SK-N-SH treated with all-trans-retinoic acid at 6 μM for 48 hours (cell line): ENCODE results near the gene DHRS1.

Experiments used
- ATAC-seq: fragments of 200-7000 bp; cut with Tn5 transposase; 3 replicates; pipeline ENCODE4 v1.9.1; 2020; ENCODE audit warnings: mild to moderate bottlenecking, moderate library complexity
- ARNTL ChIP-seq: fragments of 450-650 bp; formaldehyde crosslinking; IDR thresholded peaks from 2 replicates; pipeline ENCODE4 v1.5.0; 2020; ENCODE audit warnings: low read depth, mild to moderate bottlenecking, moderate library complexity, borderline replicate concordance
- BACH2 ChIP-seq: fragments of 250-450 bp; sonication (Bioruptor Pico); IDR thresholded peaks from 2 replicates; pipeline ENCODE4 v1.9.0; 2021; ENCODE audit warnings: mild to moderate bottlenecking, borderline replicate concordance
- CREB5 ChIP-seq: fragments of 250-450 bp; sonication (Bioruptor Pico); IDR thresholded peaks from 2 replicates; pipeline ENCODE4 v1.5.1; 2020; ENCODE audit warnings: low read depth, mild to moderate bottlenecking, moderate library complexity
- CSDC2 ChIP-seq: fragments of 250-450 bp; sonication (Bioruptor Pico); IDR thresholded peaks from 2 replicates; pipeline ENCODE4 v1.5.0; 2020; ENCODE audit warnings: mild to moderate bottlenecking, moderate library complexity
- ESRRG ChIP-seq: fragments of 250-450 bp; sonication (Bioruptor Pico); IDR thresholded peaks from 2 replicates; pipeline ENCODE4 v1.6.1; 2021; ENCODE audit warnings: mild to moderate bottlenecking
- GLIS3 ChIP-seq: fragments of 250-450 bp; sonication (Bioruptor Pico); IDR thresholded peaks from 2 replicates; pipeline ENCODE4 v1.5.0; 2020; ENCODE audit warnings: mild to moderate bottlenecking, moderate library complexity
- ISL1 ChIP-seq: fragments of 250-450 bp; sonication (Bioruptor Pico); IDR thresholded peaks from 2 replicates; pipeline ENCODE4 v2.1.2; 2022; ENCODE audit warnings: mild to moderate bottlenecking, moderate library complexity
- OSR1 ChIP-seq: fragments of 250-450 bp; sonication (Bioruptor Pico); IDR thresholded peaks from 2 replicates; pipeline ENCODE4 v1.8.0; 2022; ENCODE audit warnings: moderate library complexity, mild to moderate bottlenecking, inconsistent platforms
- PATZ1 ChIP-seq: fragments of 250-450 bp; sonication (Bioruptor Pico); IDR thresholded peaks from 2 replicates; pipeline ENCODE4 v1.8.0; 2020; ENCODE audit warnings: mild to moderate bottlenecking, moderate library complexity, borderline replicate concordance
- POU6F1 ChIP-seq: fragments of 250-450 bp; sonication (Bioruptor Pico); IDR thresholded peaks from 2 replicates; pipeline ENCODE4 v1.8.0; 2021; ENCODE audit warnings: low read depth, mild to moderate bottlenecking, moderate library complexity, borderline replicate concordance
- PPARA ChIP-seq: fragments of 250-450 bp; sonication (Bioruptor Pico); IDR thresholded peaks from 2 replicates; pipeline ENCODE4 v1.5.0; 2020; ENCODE audit warnings: mild to moderate bottlenecking, borderline replicate concordance
- RARB ChIP-seq: fragments of 250-450 bp; sonication (Bioruptor Pico); IDR thresholded peaks from 2 replicates; pipeline ENCODE4 v1.8.0; 2021; ENCODE audit warnings: mild to moderate bottlenecking, moderate library complexity
- TCF4 ChIP-seq: fragments of 250-450 bp; sonication (Bioruptor Pico); IDR thresholded peaks from 2 replicates; pipeline ENCODE4 v1.8.0; 2021; ENCODE audit warnings: mild to moderate bottlenecking, moderate library complexity, borderline replicate concordance
- TOX ChIP-seq: fragments of 250-450 bp; sonication (Bioruptor Pico); IDR thresholded peaks from 2 replicates; pipeline ENCODE4 v1.8.0; 2021; ENCODE audit warnings: mild to moderate bottlenecking, moderate library complexity, borderline replicate concordance
- TSHZ2 ChIP-seq: fragments of 250-450 bp; sonication (Bioruptor Pico); IDR thresholded peaks from 2 replicates; pipeline ENCODE4 v1.5.0; 2020; ENCODE audit warnings: mild to moderate bottlenecking, moderate library complexity
- ZFP3 ChIP-seq: fragments of 250-450 bp; sonication (Bioruptor Pico); IDR thresholded peaks from 2 replicates; pipeline ENCODE4 v1.5.0; 2020; ENCODE audit warnings: mild to moderate bottlenecking, moderate library complexity
- ZFP30 ChIP-seq: fragments of 450-650 bp; formaldehyde crosslinking; IDR thresholded peaks from 2 replicates; pipeline ENCODE4 v1.5.0; 2022; ENCODE audit warnings: mild to moderate bottlenecking, moderate library complexity
- ZNF565 ChIP-seq: fragments of 450-650 bp; formaldehyde crosslinking; conservative IDR thresholded peaks from 2 replicates; pipeline ENCODE4 v1.5.0; 2020; ENCODE audit warnings: low read depth, mild to moderate bottlenecking, moderate library complexity
- ZNF70 ChIP-seq: fragments of 450-650 bp; formaldehyde crosslinking; IDR thresholded peaks from 2 replicates; pipeline ENCODE4 v1.5.0; 2020; ENCODE audit warnings: mild to moderate bottlenecking, moderate library complexity
- ZNF8 ChIP-seq: fragments of 450-650 bp; formaldehyde crosslinking; IDR thresholded peaks from 2 replicates; pipeline ENCODE4 v1.5.0; 2020; ENCODE audit warnings: mild to moderate bottlenecking, moderate library complexity

DHRS1 gene

GRCh38 chr14:24343795-24344660, 44.4 kb upstream of the DHRS1 start:
- no peak for TF ChIP-seq TOX
- TF ChIP-seq TSHZ2 (CRISPR knock-in tag): no peak
- no peak for TF ChIP-seq GLIS3 (CRISPR knock-in tag)
- no peak for TF ChIP-seq PPARA (CRISPR knock-in tag)
- TF ChIP-seq CSDC2 (CRISPR knock-in tag): no peak
- TF ChIP-seq ZNF8 (CRISPR knock-in tag): no peak
- TF ChIP-seq ZNF565: no peak
- no peak for TF ChIP-seq PATZ1 (CRISPR knock-in tag)
- TF ChIP-seq OSR1 (CRISPR knock-in tag): no peak
- no peak for TF ChIP-seq BACH2 (CRISPR knock-in tag)
- no peak for TF ChIP-seq ZFP3 (CRISPR knock-in tag)
- no peak for TF ChIP-seq ZFP30 (CRISPR knock-in tag)
- no peak for TF ChIP-seq ZNF70
- TF ChIP-seq RARB (CRISPR knock-in tag): no peak
- no peak for ATAC-seq

GRCh38 chr14:24342889-24343288, 43.3 kb upstream of the DHRS1 start:
- ATAC-seq: no peak

GRCh38 chr14:24340606-24341005, 41.0 kb upstream of the DHRS1 start:
- no peak for ATAC-seq
- no peak for TF ChIP-seq POU6F1
- TF ChIP-seq CSDC2 (CRISPR knock-in tag): no peak
- TF ChIP-seq ZFP3 (CRISPR knock-in tag): no peak
- TF ChIP-seq ZNF8 (CRISPR knock-in tag): no peak
- TF ChIP-seq ARNTL (CRISPR knock-in tag): no peak
- no peak for TF ChIP-seq ESRRG (CRISPR knock-in tag)
- no peak for TF ChIP-seq ZFP30 (CRISPR knock-in tag)
- no peak for TF ChIP-seq RARB (CRISPR knock-in tag)
- no peak for TF ChIP-seq TOX
- TF ChIP-seq TSHZ2 (CRISPR knock-in tag): no peak
- no peak for TF ChIP-seq ZNF70

More at GRCh38 chr14:24342889-24343288, 43.3 kb upstream of the DHRS1 start:
- no peak for TF ChIP-seq PATZ1 (CRISPR knock-in tag)
- TF ChIP-seq RARB (CRISPR knock-in tag): no peak
- no peak for TF ChIP-seq ZFP3 (CRISPR knock-in tag)
- no peak for TF ChIP-seq TCF4
- TF ChIP-seq CREB5: no peak
- TF ChIP-seq ZNF70: no peak
- no peak for TF ChIP-seq OSR1 (CRISPR knock-in tag)
- no peak for TF ChIP-seq ISL1 (CRISPR knock-in tag)
- no peak for TF ChIP-seq ZNF565
- TF ChIP-seq, all 23 proteins: peak for 0
